IMR-90 (cell line): ENCODE results near the gene TIMM13. TPM values are rescaled to one million over a fixed set of nuclear protein-coding genes. Genes with fewer than 3 reads are reported as not detected.

Source experiments
- ATAC-seq: fragments of 200-7000 bp; cut with Tn5 transposase; 2 replicates; pipeline ENCODE4 v1.9.1; 2020; ENCODE audit warnings: low read depth, mild to moderate bottlenecking, moderate library complexity
- BruUV-seq: library from RNA; stranded (reverse); fragments of 400-500 nt; replicated peaks from 2 replicates; lab custom pipeline; 2021; lab: Mats Ljungman, UMichigan
- CTCF ChIA-PET: fragments of 300-600 bp; formaldehyde crosslinking; extraction: SDS; loops from one replicate; lab custom pipeline; 2021; ENCODE audit warnings: antibody characterized with exemption; lab: Yijun Ruan, JAX
- POLR2A ChIA-PET: fragments of 300-600 bp; sonication (Branson Sonifier 250); formaldehyde crosslinking; loops from one replicate; lab custom pipeline; 2022; ENCODE audit warnings: antibody characterized with exemption; ENCODE audit not compliant: unreplicated experiment; lab: Charles Lee
- DNase-seq: peaks from one replicate; pipeline ENCODE4 v3.0.0; 2013
- H2AFZ ChIP-seq: replicated peaks from 2 replicates; pipeline ENCODE3; 2013; ENCODE audit warnings: low read length, mild to moderate bottlenecking; ENCODE audit not compliant: poor library complexity
- H2AK5ac ChIP-seq: 2 replicates; pipeline ENCODE4 v1.6.1; 2013; ENCODE audit warnings: low read depth, low read length, inconsistent platforms
- H2AK9ac ChIP-seq: replicated peaks from 2 replicates; pipeline ENCODE3; 2013; ENCODE audit warnings: mild to moderate bottlenecking, low read depth, low read length, moderate library complexity; ENCODE audit not compliant: poor library complexity
- H2BK120ac ChIP-seq: 2 replicates; pipeline ENCODE4 v1.6.1; 2013; ENCODE audit warnings: low read depth, low read length, inconsistent platforms
- H2BK15ac ChIP-seq: 3 replicates; pipeline ENCODE4 v1.6.1; 2013; ENCODE audit warnings: low read depth, low read length, inconsistent platforms
- H2BK20ac ChIP-seq: 2 replicates; pipeline ENCODE4 v1.6.1; 2013; ENCODE audit warnings: low read depth, mild to moderate bottlenecking, inconsistent platforms, low read length, moderate library complexity
- H2BK5ac ChIP-seq: 2 replicates; pipeline ENCODE4 v1.6.1; 2013; ENCODE audit warnings: mild to moderate bottlenecking, low read depth, low read length, inconsistent platforms; ENCODE audit not compliant: poor library complexity, severe bottlenecking
- H3K14ac ChIP-seq: replicated peaks from 2 replicates; pipeline ENCODE4 v1.6.1; 2013; ENCODE audit warnings: low read depth, low read length, inconsistent platforms
- H3K18ac ChIP-seq: 2 replicates; pipeline ENCODE4 v1.6.1; 2013; ENCODE audit warnings: low read depth, low read length, control low read depth
- H3K23ac ChIP-seq: 2 replicates; pipeline ENCODE4 v1.6.1; 2013; ENCODE audit warnings: low read depth, low read length, inconsistent platforms
- H3K27ac ChIP-seq: 2 replicates; pipeline ENCODE4 v1.5.1; 2013; ENCODE audit warnings: mild to moderate bottlenecking, control low read depth, low read length; ENCODE audit not compliant: insufficient read depth
- H3K27me3 ChIP-seq: 2 replicates; pipeline ENCODE4 v1.6.1; 2013; ENCODE audit warnings: low read length; ENCODE audit not compliant: control insufficient read depth, insufficient read depth
- H3K36me3 ChIP-seq: 2 replicates; pipeline ENCODE4 v1.6.1; 2013; ENCODE audit warnings: low read length, mixed read lengths; ENCODE audit not compliant: control insufficient read depth, insufficient read depth
- H3K4ac ChIP-seq: 2 replicates; pipeline ENCODE4 v1.6.1; 2013; ENCODE audit warnings: low read depth, low read length, inconsistent platforms
- H3K4me1 ChIP-seq: 2 replicates; pipeline ENCODE4 v1.6.1; 2013; ENCODE audit warnings: low read length, mixed read lengths; ENCODE audit not compliant: control insufficient read depth, insufficient read depth
- H3K4me2 ChIP-seq: 2 replicates; pipeline ENCODE4 v1.6.1; 2013; ENCODE audit warnings: low read depth, mild to moderate bottlenecking, control low read depth, low read length, moderate library complexity
- H3K4me3 ChIP-seq: 2 replicates; pipeline ENCODE4 v1.5.1; 2013; ENCODE audit warnings: low read depth, mild to moderate bottlenecking, control low read depth, low read length, moderate library complexity; ENCODE audit not compliant: insufficient read depth
- H3K56ac ChIP-seq: 2 replicates; pipeline ENCODE4 v1.6.1; 2013; ENCODE audit warnings: low read length, inconsistent platforms; ENCODE audit not compliant: insufficient read depth; ENCODE audit errors: extremely low read depth
- H3K79me1 ChIP-seq, 2 experiments: 2 replicates each; pipeline ENCODE4 v1.6.1; 2013; ENCODE audit warnings: low read length in 2 of 2, inconsistent platforms in 1 of 2, low read depth in 1 of 2
- H3K9ac ChIP-seq: 2 replicates; pipeline ENCODE4 v1.6.1; 2013; ENCODE audit warnings: low read depth, low read length, control low read depth
- H3K9me1 ChIP-seq: 2 replicates; pipeline ENCODE4 v1.6.1; 2013; ENCODE audit warnings: low read length, inconsistent platforms; ENCODE audit not compliant: insufficient read depth
- H3K9me3 ChIP-seq: 2 replicates; pipeline ENCODE4 v1.6.1; 2013; ENCODE audit warnings: low read length; ENCODE audit not compliant: control insufficient read depth, insufficient read depth
- H4K20me1 ChIP-seq: 2 replicates; pipeline ENCODE4 v1.6.1; 2013; ENCODE audit warnings: low read length, inconsistent platforms; ENCODE audit not compliant: insufficient read depth
- H4K5ac ChIP-seq: 2 replicates; pipeline ENCODE4 v1.6.1; 2013; ENCODE audit warnings: mild to moderate bottlenecking, low read depth, low read length, control low read depth
- H4K8ac ChIP-seq, 2 experiments: 2 replicates each; pipeline ENCODE4 v1.6.1; 2013; ENCODE audit warnings: low read depth in 2 of 2, low read length in 2 of 2, control low read depth in 1 of 2, inconsistent platforms in 1 of 2
- H4K91ac ChIP-seq: 2 replicates; pipeline ENCODE4 v1.6.1; 2013; ENCODE audit warnings: low read depth, low read length, inconsistent platforms; ENCODE audit not compliant: insufficient read depth
- BHLHE40 ChIP-seq: fragments of 150-350 bp; IDR thresholded peaks from 2 replicates; pipeline ENCODE4 v1.6.1; 2016; ENCODE audit warnings: mild to moderate bottlenecking, low read depth, low read length
- CHD1 ChIP-seq: IDR thresholded peaks from 2 replicates; pipeline ENCODE4 v1.6.1; 2012; ENCODE audit warnings: low read depth, low read length, improper control_type of control experiment
- CTCF ChIP-seq: conservative IDR thresholded peaks from 2 replicates; pipeline ENCODE4 v1.5.1; 2012; ENCODE audit warnings: mild to moderate bottlenecking, low read depth, low read length, improper control_type of control experiment
- ELK1 ChIP-seq: fragments of 150-350 bp; IDR thresholded peaks from 2 replicates; pipeline ENCODE4 v1.6.1; 2016; ENCODE audit warnings: low read depth, mild to moderate bottlenecking, low read length, moderate library complexity, borderline replicate concordance
- MAFK ChIP-seq: IDR thresholded peaks from 2 replicates; pipeline ENCODE4 v1.6.1; 2012; ENCODE audit warnings: low read depth, low read length, improper control_type of control experiment
- MAZ ChIP-seq: IDR thresholded peaks from 2 replicates; pipeline ENCODE4 v1.6.1; 2012; ENCODE audit warnings: low read depth, mild to moderate bottlenecking, low read length, improper control_type of control experiment, moderate library complexity, borderline replicate concordance
- NFE2L2 ChIP-seq: fragments of 150-350 bp; IDR thresholded peaks from 2 replicates; pipeline ENCODE4 v1.6.1; 2016; ENCODE audit warnings: low read depth, mild to moderate bottlenecking, low read length
- POLR2A ChIP-seq: IDR thresholded peaks from 2 replicates; pipeline ENCODE4 v1.6.1; 2012; ENCODE audit warnings: mild to moderate bottlenecking, low read depth, low read length
- RAD21 ChIP-seq: IDR thresholded peaks from 2 replicates; pipeline ENCODE4 v1.6.1; 2012; ENCODE audit warnings: low read length, improper control_type of control experiment
- RCOR1 ChIP-seq: IDR thresholded peaks from 2 replicates; pipeline ENCODE4 v1.6.1; 2012; ENCODE audit warnings: mild to moderate bottlenecking, low read length, improper control_type of control experiment; ENCODE audit not compliant: insufficient replicate concordance
- RFX5 ChIP-seq: IDR thresholded peaks from 2 replicates; pipeline ENCODE4 v1.8.0; 2012; ENCODE audit warnings: low read depth, mild to moderate bottlenecking, low read length, moderate library complexity
- SMC3 ChIP-seq: fragments of 150-350 bp; IDR thresholded peaks from 2 replicates; pipeline ENCODE4 v1.6.1; 2016; ENCODE audit warnings: low read depth, mild to moderate bottlenecking, antibody characterized with exemption, low read length, moderate library complexity
- WGBS, 2 experiments: methylation state at CpG; one replicate each; pipeline versions ENCODE4 v1.1.5 to v1.1.7; 2013; ENCODE audit warnings: missing lambda C conversion rate in 2 of 2; ENCODE audit not compliant: insufficient read length in 1 of 2; ENCODE audit errors: extremely low coverage in 2 of 2; 5-methylcytosine and 5-hydroxymethylcytosine counted together
- dilution Hi-C: fragments of 300-500 bp; cut with HindIII; formaldehyde crosslinking; loops from one replicate; pipeline ENCODE4 v1.14.3; 2018; ENCODE audit warnings: low sequenced_read_pairs; ENCODE audit not compliant: unreplicated experiment
- in situ Hi-C: fragments of 300-500 bp; cut with MboI; formaldehyde crosslinking; loops from 3 replicates; pipeline ENCODE4 v1.14.3; 2019; ENCODE audit warnings: low sequenced_read_pairs, inconsistent platforms, mixed read lengths
- intact Hi-C: fragments of 100-400 bp; cut with micrococcal nuclease; formaldehyde crosslinking; loops from 2 replicates; pipeline ENCODE4 v1.10.0; 2022
- polyA plus RNA-seq, 3 experiments: library from polyadenylated mRNA; depleted of rRNA; stranded (reverse); fragments of >200 nt; gene quantifications; 2 replicates each; pipeline ENCODE4 v1.2.3, GENCODE V29; 2012; ENCODE audit warnings: low replicate concordance in 1 of 3
- total RNA-seq: library from RNA; depleted of rRNA; stranded (reverse); fragments of >200 nt; gene quantifications from 2 replicates; pipeline ENCODE4 v1.2.3, GENCODE V29; 2012

The TIMM13 gene
- total and polyA plus RNA-seq, 2 of the 4 experiments (the other 2 are of a cell fraction), result 21.0 to 62.3 TPM

- H3K27me3 ChIP-seq, result no peaks in the 10 kb centered on the region
- H3K23ac ChIP-seq, result no peak overlapping the region
- no peak overlapping the region for H3K4me3 ChIP-seq
- 99% methylated on average over 9 of the region's 19 CpGs; no CpG with 5 or more reads in 1 of the 2 experiments for WGBS, 2 experiments
- no peaks in the 10 kb centered on the region for H3K4me1 ChIP-seq
- peaks cover 3 to 9% of the 10 kb centered on the region in 2 experiments for H3K79me1 ChIP-seq
- H2BK20ac ChIP-seq, result no peak overlapping the region
- no peak overlapping the region for H4K91ac ChIP-seq
- TF ChIP-seq RCOR1 (no peak), MAFK (no peak), SMC3 (no peak), BHLHE40 (no peak), ELK1 (no peak), CTCF (no peak), NFE2L2 (no peak), POLR2A (no peak), MAZ (no peak), CHD1 (no peak), RAD21 (no peak), RFX5 (no peak)
- no peak for DNase-seq
- H4K20me1 ChIP-seq, result no peaks in the 10 kb centered on the region; the same call in 1 of the 2 replicates
- no peak overlapping the region for H4K8ac ChIP-seq
- no peak overlapping the region for H3K9ac ChIP-seq
- H2AFZ ChIP-seq, result peak overlapping the region; percentile 13
- H2AK9ac ChIP-seq, result no peak overlapping the region
- H3K18ac ChIP-seq, result no peak overlapping the region
- no TSS peak for BruUV-seq
- H3K4ac ChIP-seq, result no peak overlapping the region
- H2BK5ac ChIP-seq, result no peak overlapping the region
- dilution Hi-C loops (no loop called here), intact Hi-C loops (no loop called here), in situ Hi-C loops (no loop called here)
- CTCF ChIA-PET, result no interaction called here
- no peak overlapping the region for H3K4me2 ChIP-seq
- no peak overlapping the region for H3K14ac ChIP-seq
- POLR2A ChIA-PET, result no interaction called here
- peaks cover 10% of the 10 kb centered on the region; the same call in 1 of the 2 replicates for H3K36me3 ChIP-seq
- peak; percentile 18; the same call in 1 of the 2 replicates for ATAC-seq
- no peak overlapping the region for H2AK5ac ChIP-seq
- H3K56ac ChIP-seq, result no peak overlapping the region
- no peaks in the 10 kb centered on the region for H3K9me1 ChIP-seq
- H4K5ac ChIP-seq, result no peak overlapping the region
- no peak overlapping the region for H2BK120ac ChIP-seq
- peaks cover 5% of the 10 kb centered on the region; the same call in 1 of the 2 replicates for H3K9me3 ChIP-seq
- H3K27ac ChIP-seq, result no peak overlapping the region
- no peak overlapping the region for H2BK15ac ChIP-seq
Measured at GRCh38 chr19:2416321-2417097, 10.9 kb downstream of the TIMM13 start.
